Body of pancreas (tissue), 4 donors: ENCODE data around the gene TJP1. TPM values are rescaled to one million over a fixed set of nuclear protein-coding genes. Genes with fewer than 3 reads are reported as not detected.
A peak's percentile ranks its signal among the peaks of the same experiment; 100 is the strongest.

ENCODE experiments used
- ATAC-seq: fragments of 150-250 bp; one replicate; pipeline ENCODE4 v1.9.1; 2016
- DNase-seq, 4 donors: peaks; one replicate each; pipeline ENCODE4 v3.0.0-alpha.2; 2019
- H3K27ac ChIP-seq, 4 donors: fragments of 200-600 bp; sonication (generic); 1 replicate in 3 of 4; 2 replicates in 1 of 4; pipeline versions ENCODE4 v1.5.1 to v1.6.1; 2016 to 2019; ENCODE audit warnings: mild to moderate bottlenecking in 1 of 4, mixed read lengths in 1 of 4, moderate library complexity in 1 of 4
- H3K27me3 ChIP-seq, 2 donors: fragments of 200-600 bp; sonication (generic); one replicate each; pipeline ENCODE4 v1.6.0; 2016; ENCODE audit warnings: mild to moderate bottlenecking in 1 of 2
- H3K36me3 ChIP-seq, 2 donors: fragments of 200-600 bp; sonication (generic); replicated peaks in 1 of 2; 2 replicates each; pipeline ENCODE4 v1.5.1; 2016; ENCODE audit warnings: low read depth in 2 of 2; ENCODE audit not compliant: insufficient read depth in 1 of 2
- H3K4me1 ChIP-seq: fragments of 200-600 bp; sonication (generic); one replicate; pipeline ENCODE4 v1.6.0; 2016
- H3K4me3 ChIP-seq, 2 donors: fragments of 200-600 bp; sonication (generic); 1 replicate in 1 of 2; 2 replicates in 1 of 2; pipeline ENCODE4 v1.5.1; 2016 to 2019
- H3K9me3 ChIP-seq, 3 donors: fragments of 200-600 bp; sonication (generic); 1 replicate in 2 of 3; 2 replicates in 1 of 3; pipeline ENCODE4 v1.5.1; 2016
- POLR2A ChIP-seq, 3 donors: fragments of 450-650 bp; IDR thresholded peaks; one replicate each; pipeline ENCODE4 v1.6.1; 2016; ENCODE audit warnings: antibody characterized with exemption in 3 of 3, mild to moderate bottlenecking in 2 of 3
- WGBS, 2 donors: methylation state at CpG; one replicate each; pipeline ENCODE4 v1.1.5; 2017; 5-methylcytosine and 5-hydroxymethylcytosine counted together
- intact Hi-C: fragments of 100-400 bp; cut with DNase I; formaldehyde crosslinking; loops from one replicate; pipeline ENCODE4 v1.15.1; 2023
- total RNA-seq, 2 donors: library from RNA; depleted of rRNA; stranded (reverse); fragments of >200 nt; gene quantifications; one replicate each; pipeline ENCODE4 v1.1.0, GENCODE V29; 2016
- TF ChIP-seq, protein P1 (sequence below), 7 experiments: fragments of 450-650 bp in 4 of 7; fragments of 200-600 bp in 3 of 7; sonication (generic) in 3 of 7; IDR thresholded peaks; one replicate each; pipeline ENCODE4 v1.5.1; 2016 to 2019; ENCODE audit warnings: antibody characterized with exemption in 7 of 7

TJP1 gene
- total RNA-seq, 2 donors from 2014 or later: 68.7 to 70.9 TPM

DNA sequence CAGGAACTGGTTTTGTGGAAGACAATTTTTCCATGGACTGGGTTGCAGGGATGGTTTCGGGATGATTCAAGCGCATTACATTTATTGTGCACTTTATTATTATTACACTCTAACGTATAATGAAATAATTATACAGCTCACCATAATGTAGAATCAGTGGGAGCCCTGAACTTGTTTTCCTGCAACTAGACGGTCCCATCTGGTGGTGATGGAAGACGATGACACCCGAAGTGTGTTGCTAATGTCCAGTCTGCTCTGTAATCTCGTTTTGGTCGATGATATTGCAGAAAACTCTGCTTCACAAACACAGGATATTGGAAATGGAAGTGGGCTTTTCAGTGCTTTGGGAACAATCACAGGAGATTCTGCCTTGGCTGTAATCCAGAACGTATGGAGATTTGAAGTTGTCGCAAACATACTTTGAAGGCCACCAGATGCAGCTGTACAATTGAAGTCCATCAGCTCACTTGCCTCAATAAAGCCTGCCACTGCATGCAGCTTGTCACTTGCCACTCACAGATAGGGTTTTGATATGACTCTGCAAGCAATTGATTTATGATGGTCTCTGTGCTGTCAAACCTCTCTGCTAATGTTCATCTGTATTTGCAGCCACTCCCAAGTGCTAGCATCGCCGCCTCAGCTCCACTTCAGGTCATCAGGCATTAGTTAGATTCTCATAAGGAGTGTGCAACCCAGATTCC lies 141.7 kb downstream of the TJP1 start:
- Histone ChIP-seq H3K27ac (no peak overlapping the region), H3K9me3 (no peaks in the 10 kb centered on the region), H3K4me1 (peaks cover 21% of the 10 kb centered on the region), H3K36me3 (no peaks in the 10 kb centered on the region), H3K27me3 (no peaks in the 10 kb centered on the region), H3K4me3 (no peak overlapping the region)
- TF ChIP-seq, protein P1, sequence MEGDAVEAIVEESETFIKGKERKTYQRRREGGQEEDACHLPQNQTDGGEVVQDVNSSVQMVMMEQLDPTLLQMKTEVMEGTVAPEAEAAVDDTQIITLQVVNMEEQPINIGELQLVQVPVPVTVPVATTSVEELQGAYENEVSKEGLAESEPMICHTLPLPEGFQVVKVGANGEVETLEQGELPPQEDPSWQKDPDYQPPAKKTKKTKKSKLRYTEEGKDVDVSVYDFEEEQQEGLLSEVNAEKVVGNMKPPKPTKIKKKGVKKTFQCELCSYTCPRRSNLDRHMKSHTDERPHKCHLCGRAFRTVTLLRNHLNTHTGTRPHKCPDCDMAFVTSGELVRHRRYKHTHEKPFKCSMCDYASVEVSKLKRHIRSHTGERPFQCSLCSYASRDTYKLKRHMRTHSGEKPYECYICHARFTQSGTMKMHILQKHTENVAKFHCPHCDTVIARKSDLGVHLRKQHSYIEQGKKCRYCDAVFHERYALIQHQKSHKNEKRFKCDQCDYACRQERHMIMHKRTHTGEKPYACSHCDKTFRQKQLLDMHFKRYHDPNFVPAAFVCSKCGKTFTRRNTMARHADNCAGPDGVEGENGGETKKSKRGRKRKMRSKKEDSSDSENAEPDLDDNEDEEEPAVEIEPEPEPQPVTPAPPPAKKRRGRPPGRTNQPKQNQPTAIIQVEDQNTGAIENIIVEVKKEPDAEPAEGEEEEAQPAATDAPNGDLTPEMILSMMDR (IDR thresholded peaks at IDR 0.05): no peak
- no peak for TF ChIP-seq POLR2A (IDR thresholded peaks at IDR 0.05)
- ATAC-seq (no peak), DNase-seq (no peak)
- 70% methylated on average over 12 of the region's 12 CpGs for WGBS, 2 donors
- intact Hi-C loops: no loop called here

DNA sequence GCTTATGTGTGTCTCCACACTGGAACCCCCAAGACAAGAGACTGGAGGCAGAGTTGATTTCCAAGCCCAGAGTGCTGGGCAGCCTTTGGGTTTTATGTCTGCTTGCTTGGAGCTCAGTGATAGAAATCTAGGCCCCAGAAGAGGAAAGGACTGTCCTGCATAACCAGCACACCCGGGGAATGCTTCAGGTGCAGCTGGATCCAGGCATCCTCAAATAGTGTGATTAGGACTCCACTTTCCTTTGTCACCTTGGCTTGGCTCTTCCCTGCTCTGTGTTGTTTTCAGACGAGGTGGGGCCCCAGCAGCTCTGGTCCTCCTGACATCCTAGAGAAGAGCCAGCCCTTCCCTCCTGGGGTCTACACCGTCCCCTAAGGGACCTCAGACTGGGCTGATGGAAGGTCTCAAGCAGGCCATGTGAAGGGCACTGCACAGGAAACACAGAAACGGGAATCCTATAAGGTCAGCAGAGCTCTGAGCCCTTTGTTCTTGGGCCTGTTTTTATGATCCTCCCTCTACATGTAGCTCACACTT lies 143.7 kb downstream of the TJP1 start:
- no peak for DNase-seq
- peaks cover 20% of the 10 kb centered on the region for H3K4me1 ChIP-seq
- H3K36me3 ChIP-seq: no peaks in the 10 kb centered on the region
- 77 to 78% methylated on average over 3 to 4 of the region's 4 CpGs for WGBS, 2 donors
- TF ChIP-seq, protein P1 (IDR thresholded peaks at IDR 0.05): no peak
- no peak for TF ChIP-seq POLR2A (IDR thresholded peaks at IDR 0.05)
- no peak overlapping the region for H3K4me3 ChIP-seq
- H3K9me3 ChIP-seq: no peaks in the 10 kb centered on the region
- H3K27ac ChIP-seq: peak overlapping the region; percentile 58 to 94 (median 84)
- no peaks in the 10 kb centered on the region for H3K27me3 ChIP-seq
- intact Hi-C loops: no loop called here
- ATAC-seq: no peak

DNA sequence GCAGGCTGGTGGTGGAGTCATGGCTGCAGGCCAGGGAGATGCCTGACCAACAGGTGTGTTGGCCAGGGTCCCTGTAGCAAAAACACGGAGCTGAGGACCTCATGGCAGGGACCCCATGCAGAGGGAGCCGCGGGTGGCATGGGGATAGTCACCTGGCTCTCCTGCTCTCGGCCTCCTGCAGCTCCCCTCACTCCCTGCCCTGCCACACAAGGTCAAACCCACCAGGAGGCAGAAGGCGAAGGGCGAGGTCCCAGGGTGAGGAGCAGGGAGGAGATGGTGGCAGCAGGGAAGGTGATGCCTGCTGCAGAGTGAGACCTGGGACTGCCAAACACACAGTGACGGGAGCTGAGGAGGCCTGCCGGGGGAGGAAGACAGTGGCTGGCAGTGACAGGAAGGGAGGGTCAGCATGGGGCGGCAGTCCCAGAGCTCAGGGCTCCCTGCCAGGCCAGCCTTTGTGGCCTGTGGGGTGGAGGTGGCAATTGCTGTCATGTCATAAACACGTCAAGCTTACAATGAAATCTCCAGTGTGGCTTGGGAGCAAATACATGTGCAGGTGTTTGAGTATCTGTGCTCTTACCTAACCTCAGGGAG lies 144.3 kb downstream of the TJP1 start:
- no peaks in the 10 kb centered on the region for H3K36me3 ChIP-seq
- H3K9me3 ChIP-seq: no peaks in the 10 kb centered on the region
- WGBS, 2 donors: 45 to 60% methylated on average over 9 to 10 of the region's 10 CpGs
- intact Hi-C loops: no loop called here
- H3K4me3 ChIP-seq: no peak overlapping the region
- TF ChIP-seq, protein P1 (IDR thresholded peaks at IDR 0.05): no peak
- TF ChIP-seq POLR2A (IDR thresholded peaks at IDR 0.05): peak in 2 of 3 donors; percentile 38 to 44
- H3K4me1 ChIP-seq: peaks cover 23% of the 10 kb centered on the region
- peak; percentile 45 for ATAC-seq
- no peaks in the 10 kb centered on the region for H3K27me3 ChIP-seq
- peak overlapping the region; percentile 58 to 94 (median 84) for H3K27ac ChIP-seq
- peak; percentile 51 to 62 (median 56) for DNase-seq

DNA sequence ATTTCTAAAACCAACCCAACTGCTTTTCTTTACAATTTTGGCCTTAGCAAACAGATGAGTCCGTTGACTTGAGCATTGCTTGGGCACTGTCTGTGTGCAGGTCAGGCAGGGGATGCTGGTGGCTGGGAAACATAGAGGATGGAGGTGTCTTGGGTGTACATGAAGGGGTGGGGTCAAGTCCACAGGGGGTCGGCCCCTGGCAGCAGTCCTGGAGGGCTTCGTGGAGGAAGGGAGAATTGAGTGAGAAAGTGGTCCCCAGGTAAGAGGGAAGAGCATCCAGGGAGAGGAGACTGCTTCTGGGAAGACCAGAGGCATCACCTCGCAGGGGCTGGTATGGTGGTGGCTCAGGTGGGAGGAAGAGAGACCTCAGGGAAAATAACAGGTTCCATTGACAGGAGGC lies 144.8 kb downstream of the TJP1 start:
- Histone ChIP-seq H3K27me3 (no peaks in the 10 kb centered on the region), H3K36me3 (no peaks in the 10 kb centered on the region), H3K9me3 (no peaks in the 10 kb centered on the region), H3K27ac (peak overlapping the region; percentile 58 to 94 (median 84)), H3K4me1 (peaks cover 28% of the 10 kb centered on the region), H3K4me3 (no peak overlapping the region)
- DNase-seq: no peak
- no peak for TF ChIP-seq POLR2A (IDR thresholded peaks at IDR 0.05)
- TF ChIP-seq, protein P1 (IDR thresholded peaks at IDR 0.05): no peak
- 58 to 59% methylated on average over 4 of the region's 4 CpGs for WGBS, 2 donors
- intact Hi-C loops: no loop called here
- no peak for ATAC-seq
